H9 (cell line): ENCODE measurements around the gene EDEM1. TPM values are rescaled to one million over a fixed set of nuclear protein-coding genes. Genes with fewer than 3 reads are reported as not detected.
A peak's percentile ranks its signal among the peaks of the same experiment; 100 is the strongest.

ENCODE experiments used
- DNase-seq: peaks from one replicate; pipeline ENCODE4 v3.0.0-alpha.2; 2017
- H2AFZ ChIP-seq: one replicate; pipeline ENCODE4 v1.6.1; 2013; ENCODE audit warnings: mild to moderate bottlenecking, low read length, control low read depth, moderate library complexity
- H2AK5ac ChIP-seq: 2 replicates; pipeline ENCODE4 v1.6.1; 2013; ENCODE audit warnings: low read length, control low read depth, mixed read lengths; ENCODE audit not compliant: insufficient read length
- H2BK120ac ChIP-seq: one replicate; pipeline ENCODE4 v1.6.1; 2013; ENCODE audit warnings: low read depth, mild to moderate bottlenecking, low read length, control low read depth, inconsistent platforms; ENCODE audit not compliant: poor library complexity, severe bottlenecking
- H2BK12ac ChIP-seq: 2 replicates; pipeline ENCODE4 v1.6.1; 2013; ENCODE audit warnings: low read length, control low read depth, mixed read lengths, low read depth; ENCODE audit not compliant: insufficient read length
- H2BK15ac ChIP-seq: 2 replicates; pipeline ENCODE4 v1.6.1; 2013; ENCODE audit warnings: low read depth, low read length, control low read depth
- H2BK20ac ChIP-seq: one replicate; pipeline ENCODE4 v1.6.1; 2013; ENCODE audit warnings: low read depth, mild to moderate bottlenecking, low read length, control low read depth, inconsistent platforms; ENCODE audit not compliant: poor library complexity, severe bottlenecking
- H2BK5ac ChIP-seq: 2 replicates; pipeline ENCODE4 v1.6.1; 2013; ENCODE audit warnings: low read length, control low read depth, mixed read lengths; ENCODE audit not compliant: insufficient read length
- H3K14ac ChIP-seq: 2 replicates; pipeline ENCODE4 v1.6.1; 2013; ENCODE audit warnings: low read length, control low read depth; ENCODE audit not compliant: insufficient read depth
- H3K18ac ChIP-seq: 2 replicates; pipeline ENCODE4 v1.6.1; 2013; ENCODE audit warnings: low read depth, mild to moderate bottlenecking, mixed read lengths, low read length, control low read depth; ENCODE audit not compliant: insufficient read length
- H3K23ac ChIP-seq: 2 replicates; pipeline ENCODE4 v1.6.1; 2013; ENCODE audit warnings: low read length, control low read depth, mixed read lengths, low read depth; ENCODE audit not compliant: insufficient read length
- H3K23me2 ChIP-seq: 2 replicates; pipeline ENCODE4 v1.6.1; 2013; ENCODE audit warnings: low read depth, mild to moderate bottlenecking, mixed read lengths, low read length, control low read depth; ENCODE audit not compliant: insufficient read length, poor library complexity, severe bottlenecking
- H3K27ac ChIP-seq: 2 replicates; pipeline ENCODE4 v1.5.1; 2013; ENCODE audit warnings: low read length, control low read depth, mixed read lengths, low read depth; ENCODE audit not compliant: insufficient read length
- H3K27me3 ChIP-seq: 2 replicates; pipeline ENCODE4 v1.6.1; 2013; ENCODE audit warnings: low read length, control low read depth, inconsistent platforms; ENCODE audit not compliant: insufficient read depth
- H3K4ac ChIP-seq: 2 replicates; pipeline ENCODE4 v1.6.1; 2013; ENCODE audit warnings: low read depth, mild to moderate bottlenecking, control low read depth, inconsistent platforms, low read length, moderate library complexity
- H3K4me1 ChIP-seq: 2 replicates; pipeline ENCODE4 v1.6.1; 2013; ENCODE audit warnings: low read length, control low read depth, inconsistent platforms; ENCODE audit not compliant: insufficient read depth
- H3K4me2 ChIP-seq: 2 replicates; pipeline ENCODE4 v1.6.1; 2013; ENCODE audit warnings: low read length, control low read depth, mixed read lengths; ENCODE audit not compliant: insufficient read length, insufficient read depth
- H3K56ac ChIP-seq: 2 replicates; pipeline ENCODE4 v1.6.1; 2013; ENCODE audit warnings: low read depth, mild to moderate bottlenecking, mixed read lengths, low read length, control low read depth; ENCODE audit not compliant: insufficient read length
- H3K79me1 ChIP-seq: 2 replicates; pipeline ENCODE4 v1.6.1; 2013; ENCODE audit warnings: low read depth, mild to moderate bottlenecking, moderate library complexity, low read length, control low read depth, inconsistent platforms; ENCODE audit not compliant: insufficient read depth, poor library complexity, severe bottlenecking
- H3K79me2 ChIP-seq: 2 replicates; pipeline ENCODE4 v1.6.1; 2013; ENCODE audit warnings: low read length, control low read depth, inconsistent platforms; ENCODE audit not compliant: insufficient read depth
- H3K9ac ChIP-seq: 2 replicates; pipeline ENCODE4 v1.6.1; 2013; ENCODE audit warnings: low read length, control low read depth, mixed read lengths; ENCODE audit not compliant: insufficient read length; ENCODE audit errors: extremely low read depth
- H3K9me3 ChIP-seq: one replicate; pipeline ENCODE4 v1.6.1; 2013; ENCODE audit warnings: low read depth, low read length, inconsistent platforms; ENCODE audit not compliant: control insufficient read depth
- H3T11ph ChIP-seq: one replicate; pipeline ENCODE4 v1.6.1; 2013; ENCODE audit warnings: mild to moderate bottlenecking, low read length, control low read depth, inconsistent platforms
- H4K20me1 ChIP-seq: one replicate; pipeline ENCODE4 v1.6.1; 2013; ENCODE audit not compliant: control insufficient read depth, insufficient read length, insufficient read depth
- H4K5ac ChIP-seq: 2 replicates; pipeline ENCODE4 v1.6.1; 2013; ENCODE audit warnings: low read depth, mild to moderate bottlenecking, mixed read lengths, low read length, control low read depth; ENCODE audit not compliant: insufficient read length
- H4K8ac ChIP-seq: replicated peaks from 2 replicates; pipeline ENCODE4 v1.6.1; 2013; ENCODE audit warnings: low read length, control low read depth, mixed read lengths, low read depth; ENCODE audit not compliant: insufficient read length
- H4K91ac ChIP-seq: 2 replicates; pipeline ENCODE4 v1.6.1; 2013; ENCODE audit warnings: low read depth, mild to moderate bottlenecking, moderate library complexity, mixed read lengths, low read length, control low read depth; ENCODE audit not compliant: insufficient read length
- H3K27ac Mint-ChIP-seq, 3 experiments: 2 replicates in 2 of 3; 3 replicates in 1 of 3; pipeline ENCODE4 v1.8.0; 2020 to 2021; ENCODE audit warnings: mixed read lengths in 3 of 3, mild to moderate bottlenecking in 1 of 3, moderate library complexity in 1 of 3
- H3K27me3 Mint-ChIP-seq: 2 replicates; pipeline ENCODE4 v1.8.0; 2021; ENCODE audit warnings: low read depth, mild to moderate bottlenecking, moderate library complexity, mixed read lengths
- H3K36me3 Mint-ChIP-seq, 3 experiments: 2 replicates in 2 of 3; 3 replicates in 1 of 3; pipeline ENCODE4 v1.8.0; 2020 to 2021; ENCODE audit warnings: low read depth in 3 of 3, mixed read lengths in 3 of 3; ENCODE audit not compliant: insufficient read depth in 1 of 3
- H3K4me1 Mint-ChIP-seq, 2 experiments: 2 replicates each; pipeline ENCODE4 v1.8.0; 2020; ENCODE audit warnings: mixed read lengths in 2 of 2
- H3K4me3 Mint-ChIP-seq, 2 experiments: 2 replicates in 1 of 2; 3 replicates in 1 of 2; pipeline ENCODE4 v1.8.0; 2020 to 2021; ENCODE audit warnings: mild to moderate bottlenecking in 2 of 2, mixed read lengths in 2 of 2, moderate library complexity in 1 of 2
- H3K9me3 Mint-ChIP-seq, 2 experiments: 2 replicates in 1 of 2; 3 replicates in 1 of 2; pipeline ENCODE4 v1.8.0; 2020; ENCODE audit warnings: mild to moderate bottlenecking in 2 of 2, mixed read lengths in 2 of 2, moderate library complexity in 1 of 2
- WGBS: extraction: QIAGEN DNeasy Blood & Tissue Kit; methylation state at CpG from one replicate; pipeline ENCODE4 v1.1.7; 2013; ENCODE audit warnings: missing lambda C conversion rate, low lambda C conversion rate, mixed read lengths; ENCODE audit not compliant: insufficient read length; ENCODE audit errors: extremely low coverage; 5-methylcytosine and 5-hydroxymethylcytosine counted together
- total RNA-seq: library from RNA; stranded (reverse); gene quantifications from 2 replicates; pipeline ENCODE4 v1.2.1, GENCODE V29; 2021
- TF ChIP-seq, protein P1 (sequence below): fragments of 200-600 bp; sonication (generic); conservative IDR thresholded peaks from 3 replicates; pipeline ENCODE4 v1.8.0; 2021; ENCODE audit warnings: antibody characterized with exemption, mild to moderate bottlenecking

Gene EDEM1
- total RNA-seq, 1 experiment from 2014 or later = 11.7 TPM

DNA sequence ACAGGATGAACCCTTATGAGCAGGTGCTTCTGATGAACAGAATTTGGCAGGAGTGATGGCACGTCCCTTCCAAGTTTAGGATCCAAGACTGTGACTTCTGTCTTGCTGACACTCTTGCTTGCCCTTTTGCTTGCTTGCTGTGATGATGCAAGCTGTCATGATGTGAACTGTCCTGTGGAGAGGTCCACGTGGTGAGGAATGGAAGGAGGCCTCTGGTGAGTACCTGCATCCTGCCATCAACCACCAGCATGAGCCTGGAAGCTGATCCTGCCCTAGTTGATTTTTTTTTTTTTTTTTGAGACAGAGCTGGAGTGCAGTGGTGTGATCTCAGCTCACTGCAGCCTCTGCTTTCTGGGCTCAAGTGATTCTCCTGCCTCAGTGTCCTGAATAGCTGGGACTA lies 45.5 kb downstream of the EDEM1 start:
- H2BK5ac ChIP-seq = no peak overlapping the region
- no peak for DNase-seq
- no peak overlapping the region for H4K8ac ChIP-seq
- H3K18ac ChIP-seq = no peak overlapping the region
- no peak overlapping the region for H3K14ac ChIP-seq
- no peak overlapping the region for H4K91ac ChIP-seq
- no peaks in the 10 kb centered on the region; the same call in 1 of the 2 replicates for H3K4me1 ChIP-seq
- no peak overlapping the region for H3K23ac ChIP-seq
- H2BK20ac ChIP-seq = no peak overlapping the region
- no peaks in the 10 kb centered on the region for H3K9me3 Mint-ChIP-seq
- TF ChIP-seq, protein P1, sequence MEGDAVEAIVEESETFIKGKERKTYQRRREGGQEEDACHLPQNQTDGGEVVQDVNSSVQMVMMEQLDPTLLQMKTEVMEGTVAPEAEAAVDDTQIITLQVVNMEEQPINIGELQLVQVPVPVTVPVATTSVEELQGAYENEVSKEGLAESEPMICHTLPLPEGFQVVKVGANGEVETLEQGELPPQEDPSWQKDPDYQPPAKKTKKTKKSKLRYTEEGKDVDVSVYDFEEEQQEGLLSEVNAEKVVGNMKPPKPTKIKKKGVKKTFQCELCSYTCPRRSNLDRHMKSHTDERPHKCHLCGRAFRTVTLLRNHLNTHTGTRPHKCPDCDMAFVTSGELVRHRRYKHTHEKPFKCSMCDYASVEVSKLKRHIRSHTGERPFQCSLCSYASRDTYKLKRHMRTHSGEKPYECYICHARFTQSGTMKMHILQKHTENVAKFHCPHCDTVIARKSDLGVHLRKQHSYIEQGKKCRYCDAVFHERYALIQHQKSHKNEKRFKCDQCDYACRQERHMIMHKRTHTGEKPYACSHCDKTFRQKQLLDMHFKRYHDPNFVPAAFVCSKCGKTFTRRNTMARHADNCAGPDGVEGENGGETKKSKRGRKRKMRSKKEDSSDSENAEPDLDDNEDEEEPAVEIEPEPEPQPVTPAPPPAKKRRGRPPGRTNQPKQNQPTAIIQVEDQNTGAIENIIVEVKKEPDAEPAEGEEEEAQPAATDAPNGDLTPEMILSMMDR = no peak
- H2BK120ac ChIP-seq = no peak overlapping the region
- H3K56ac ChIP-seq = no peak overlapping the region
- H3K79me1 ChIP-seq = no peaks in the 10 kb centered on the region
- H3K4ac ChIP-seq = no peak overlapping the region
- no peak overlapping the region for H2BK12ac ChIP-seq
- no peaks in the 10 kb centered on the region for H3K27me3 ChIP-seq
- peaks cover 1% of the 10 kb centered on the region for H3K27me3 Mint-ChIP-seq
- no peak overlapping the region for H2AK5ac ChIP-seq
- H3K9me3 ChIP-seq = no peaks in the 10 kb centered on the region
- H2AFZ ChIP-seq = no peak overlapping the region
- no peak overlapping the region for H3T11ph ChIP-seq
- H4K20me1 ChIP-seq = no peaks in the 10 kb centered on the region
- H3K27ac Mint-ChIP-seq = peak overlapping the region in 1 of 3 experiments; percentile 61; a peak in 1 of 7 replicates
- H3K4me1 Mint-ChIP-seq = peaks cover 5 to 8% of the 10 kb centered on the region in 2 experiments
- no peaks in the 10 kb centered on the region for H3K79me2 ChIP-seq
- H2BK15ac ChIP-seq = no peak overlapping the region
- no peak overlapping the region for H3K9ac ChIP-seq
- no peak overlapping the region for H4K5ac ChIP-seq
- no peak overlapping the region for H3K27ac ChIP-seq
- no peaks in the 10 kb centered on the region for H3K23me2 ChIP-seq
- H3K4me2 ChIP-seq = no peak overlapping the region
- no peak overlapping the region for H3K4me3 Mint-ChIP-seq
- H3K36me3 Mint-ChIP-seq = no peaks in the 10 kb centered on the region
- WGBS = no CpG with 5 or more reads among the region's 2 CpGs
